ENCODE measurements around the gene REPIN1.

GRCh38 chr7:150365194-150365593, 3.4 kb upstream of the REPIN1 start:
- TF ChIP-seq CTCF (IDR thresholded peaks at IDR 0.05) (no peak), EP300 (IDR thresholded peaks at IDR 0.05; ENCODE audit: low read depth) (no peak), POLR2A (IDR thresholded peaks at IDR 0.05) (no peak), POLR2AphosphoS5 (IDR thresholded peaks at IDR 0.05) (no peak)
